ENCODE measurements around the gene EIF5A.

The EIF5A gene

GRCh38 chr17:7282752-7283321 is 24.6 kb upstream of the EIF5A start:
- Histone ChIP-seq H3K27me3 (peaks cover 94% of the 10 kb centered on the region), H3K36me3 (no peaks in the 10 kb centered on the region), H3K27ac (no peak overlapping the region), H3K4me1 (ENCODE audit: control insufficient read depth in 1 of 2, insufficient read depth in 1 of 2, low read depth in 1 of 2, low read length in 1 of 2) (peaks cover 14 to 24% of the 10 kb centered on the region in 2 experiments), H3K4me3 (ENCODE audit: low read depth in 1 of 2, low read length in 1 of 2) (no peak overlapping the region), H3K9me3 (no peaks in the 10 kb centered on the region)
- TF ChIP-seq CTCF (IDR thresholded peaks at IDR 0.05): no peak

GRCh38 chr17:7283471-7284216 is 23.8 kb upstream of the EIF5A start:
- no peak overlapping the region for H3K4me3 ChIP-seq (ENCODE audit: low read depth in 1 of 2, low read length in 1 of 2)
- H3K36me3 ChIP-seq: no peaks in the 10 kb centered on the region
- TF ChIP-seq CTCF (IDR thresholded peaks at IDR 0.05): no peak
- peaks cover 98% of the 10 kb centered on the region for H3K27me3 ChIP-seq
- H3K4me1 ChIP-seq (ENCODE audit: control insufficient read depth in 1 of 2, insufficient read depth in 1 of 2, low read depth in 1 of 2, low read length in 1 of 2): peaks cover 14 to 24% of the 10 kb centered on the region in 2 experiments
- H3K9me3 ChIP-seq: no peaks in the 10 kb centered on the region
- H3K27ac ChIP-seq: no peak overlapping the region

GRCh38 chr17:7284911-7285310 is 22.5 kb upstream of the EIF5A start:
- Histone ChIP-seq H3K36me3 (no peaks in the 10 kb centered on the region), H3K4me1 (ENCODE audit: control insufficient read depth in 1 of 2, insufficient read depth in 1 of 2, low read depth in 1 of 2, low read length in 1 of 2) (peaks cover 14 to 24% of the 10 kb centered on the region in 2 experiments), H3K27me3 (peaks cover 100% of the 10 kb centered on the region), H3K27ac (no peak overlapping the region), H3K4me3 (ENCODE audit: low read depth in 1 of 2, low read length in 1 of 2) (no peak overlapping the region), H3K9me3 (no peaks in the 10 kb centered on the region)
- no peak for TF ChIP-seq CTCF (IDR thresholded peaks at IDR 0.05)

- no peak overlapping the region for H3K27ac ChIP-seq
- no peaks in the 10 kb centered on the region for H3K36me3 ChIP-seq
- no peaks in the 10 kb centered on the region for H3K9me3 ChIP-seq
Measured at GRCh38 chr17:7285679-7286078, 21.7 kb upstream of the EIF5A start.

More at GRCh38 chr17:7285679-7286078, 21.7 kb upstream of the EIF5A start:
- H3K27me3 ChIP-seq: peaks cover 100% of the 10 kb centered on the region
- peaks cover 11 to 19% of the 10 kb centered on the region in 2 experiments for H3K4me1 ChIP-seq (ENCODE audit: control insufficient read depth in 1 of 2, insufficient read depth in 1 of 2, low read depth in 1 of 2, low read length in 1 of 2)
- no peak overlapping the region for H3K4me3 ChIP-seq (ENCODE audit: low read depth in 1 of 2, low read length in 1 of 2)
- TF ChIP-seq CTCF (IDR thresholded peaks at IDR 0.05): no peak
